SK-N-SH (cell line): ENCODE data around the gene ZC3H18. TPM values are rescaled to one million over a fixed set of nuclear protein-coding genes. Genes with fewer than 3 reads are reported as not detected.

ENCODE experiments used
- CTCF ChIA-PET: fragments of 300-600, 350-600 bp; formaldehyde crosslinking; extraction: SDS; loops from one replicate; lab custom pipeline; 2021; lab: Yijun Ruan, JAX
- POLR2A ChIA-PET: fragments of 350-600 bp; sonication (Branson Sonifier 250); formaldehyde crosslinking; extraction: SDS; loops from one replicate; lab custom pipeline; 2020; ENCODE audit warnings: antibody characterized with exemption, inconsistent platforms; lab: Yijun Ruan, JAX
- DNase-seq: peaks from one replicate; pipeline ENCODE4 v3.0.0; 2012
- H2AFZ ChIP-seq: fragments of 200-600 bp; sonication (generic); 2 replicates; pipeline ENCODE4 v1.8.1; 2016; ENCODE audit warnings: antibody characterized with exemption, mild to moderate bottlenecking, low read depth
- H3F3A ChIP-seq: fragments of 200-600 bp; sonication (generic); replicated peaks from 2 replicates; pipeline ENCODE3; 2016; ENCODE audit warnings: antibody characterized with exemption, mild to moderate bottlenecking; ENCODE audit not compliant: insufficient read depth
- H3K27ac ChIP-seq, 2 experiments: fragments of 200-500 bp in 1 of 2; fragments of 200-600 bp in 1 of 2; sonication (Bioruptor generic) in 1 of 2; sonication (generic), shearing (Covaris generic) in 1 of 2; 2 replicates each; pipeline versions ENCODE4 v1.5.1 to v1.6.1; 2014 to 2016; ENCODE audit warnings: low read depth in 2 of 2, inconsistent platforms in 1 of 2, low read length in 1 of 2, mild to moderate bottlenecking in 1 of 2, mixed read lengths in 1 of 2
- H3K27me3 ChIP-seq: fragments of 200-600 bp; sonication (generic), shearing (Covaris generic); 2 replicates; pipeline ENCODE4 v1.6.1; 2016; ENCODE audit warnings: mixed run types; ENCODE audit not compliant: insufficient read depth
- H3K36me3 ChIP-seq, 2 experiments: fragments of 200-500 bp in 1 of 2; fragments of 200-600 bp in 1 of 2; sonication (Bioruptor generic) in 1 of 2; sonication (generic) in 1 of 2; replicated peaks in 1 of 2; 2 replicates each; pipeline versions ENCODE3 to v1.5.1; 2014 to 2016; ENCODE audit warnings: low read length in 1 of 2, mild to moderate bottlenecking in 1 of 2; ENCODE audit not compliant: insufficient read depth in 2 of 2, control insufficient read depth in 1 of 2
- H3K4me1 ChIP-seq, 2 experiments: fragments of 200-500 bp in 1 of 2; fragments of 200-600 bp in 1 of 2; sonication (Bioruptor generic) in 1 of 2; sonication (generic), shearing (Covaris generic) in 1 of 2; 2 replicates each; pipeline versions ENCODE4 v1.5.1 to v1.6.1; 2014 to 2016; ENCODE audit warnings: low read depth in 1 of 2, low read length in 1 of 2, mixed run types in 1 of 2; ENCODE audit not compliant: insufficient read depth in 2 of 2, control insufficient read depth in 1 of 2
- H3K4me2 ChIP-seq: fragments of 200-600 bp; sonication (generic), shearing (Covaris generic); 2 replicates; pipeline ENCODE4 v1.6.1; 2017; ENCODE audit warnings: mixed run types
- H3K4me3 ChIP-seq, 2 experiments: fragments of 200-500 bp in 1 of 2; fragments of 200-600 bp in 1 of 2; sonication (Bioruptor generic) in 1 of 2; sonication (generic), shearing (Covaris generic) in 1 of 2; 2 replicates each; pipeline versions ENCODE4 v1.5.1 to v1.8.1; 2014 to 2016; ENCODE audit warnings: low read depth in 2 of 2, inconsistent platforms in 1 of 2, low read length in 1 of 2, mild to moderate bottlenecking in 1 of 2, mixed read lengths in 1 of 2, moderate library complexity in 1 of 2
- H3K79me2 ChIP-seq: fragments of 200-600 bp; sonication (generic); 2 replicates; pipeline ENCODE4 v1.8.1; 2017; ENCODE audit warnings: mild to moderate bottlenecking; ENCODE audit not compliant: insufficient read depth
- H3K9ac ChIP-seq: fragments of 200-600 bp; sonication (generic); 2 replicates; pipeline ENCODE4 v1.6.1; 2017; ENCODE audit warnings: mixed run types
- H3K9me2 ChIP-seq: fragments of 200-600 bp; sonication (generic); 2 replicates; pipeline ENCODE4 v1.6.1; 2017; ENCODE audit warnings: mixed run types
- H3K9me3 ChIP-seq: fragments of 200-600 bp; sonication (generic); 2 replicates; pipeline ENCODE4 v1.6.1; 2017; ENCODE audit warnings: mixed run types, mild to moderate bottlenecking, moderate library complexity
- H4K20me1 ChIP-seq: fragments of 200-600 bp; sonication (generic); 2 replicates; pipeline ENCODE4 v1.6.1; 2017; ENCODE audit warnings: mild to moderate bottlenecking, mixed run types; ENCODE audit not compliant: insufficient read depth
- EP300 ChIP-seq, 2 experiments: IDR thresholded peaks; 2 replicates each; pipeline versions ENCODE4 v1.4.0 to v1.6.1; 2012; ENCODE audit warnings: borderline replicate concordance in 1 of 2, low read depth in 1 of 2, low read length in 1 of 2
- EZH2phosphoT487 ChIP-seq: fragments of 200-600 bp; sonication (generic); IDR thresholded peaks from 2 replicates; pipeline ENCODE4 v1.6.1; 2017; ENCODE audit warnings: low read depth, mixed run types, mild to moderate bottlenecking, antibody characterized with exemption, moderate library complexity, borderline replicate concordance
- FOXM1 ChIP-seq: IDR thresholded peaks from 2 replicates; pipeline ENCODE4 v1.4.0; 2012; ENCODE audit warnings: low read depth, mild to moderate bottlenecking
- GABPA ChIP-seq: IDR thresholded peaks from 2 replicates; pipeline ENCODE4 v1.4.0; 2012; ENCODE audit warnings: low read depth, mild to moderate bottlenecking
- IRF3 ChIP-seq: fragments of 150-350 bp; IDR thresholded peaks from 2 replicates; pipeline ENCODE4 v1.6.1; 2016; ENCODE audit warnings: mild to moderate bottlenecking, low read depth, low read length
- JUND ChIP-seq: IDR thresholded peaks from 2 replicates; pipeline ENCODE4 v1.4.0; 2012
- MAX ChIP-seq: IDR thresholded peaks from 2 replicates; pipeline ENCODE4 v1.4.0; 2012; ENCODE audit warnings: low read depth
- NFIC ChIP-seq: IDR thresholded peaks from 2 replicates; pipeline ENCODE4 v1.4.0; 2012; ENCODE audit warnings: borderline replicate concordance
- PBX3 ChIP-seq: IDR thresholded peaks from 2 replicates; pipeline ENCODE4; 2012
- POLR2AphosphoS5 ChIP-seq: IDR thresholded peaks from 2 replicates; pipeline ENCODE4 v1.6.1; 2012; ENCODE audit warnings: low read depth, low read length
- RAD21 ChIP-seq: IDR thresholded peaks from 2 replicates; pipeline ENCODE4 v1.6.1; 2012; ENCODE audit warnings: mild to moderate bottlenecking, low read length
- RCOR1 ChIP-seq: fragments of 150-350 bp; IDR thresholded peaks from 2 replicates; pipeline ENCODE4 v1.6.1; 2017; ENCODE audit warnings: antibody characterized with exemption, low read length
- RFX5 ChIP-seq: IDR thresholded peaks from 2 replicates; pipeline ENCODE4 v1.6.1; 2012; ENCODE audit warnings: mild to moderate bottlenecking, improper control_type of control experiment, low read length
- RXRA ChIP-seq: IDR thresholded peaks from 2 replicates; pipeline ENCODE4 v1.4.0; 2012; ENCODE audit warnings: low read depth, mild to moderate bottlenecking, borderline replicate concordance
- SIN3A ChIP-seq: IDR thresholded peaks from 2 replicates; pipeline ENCODE4 v1.6.1; 2012; ENCODE audit warnings: low read depth, mild to moderate bottlenecking, low read length, moderate library complexity, borderline replicate concordance
- TCF12 ChIP-seq: IDR thresholded peaks from 2 replicates; pipeline ENCODE4 v1.4.0; 2012
- USF1 ChIP-seq: IDR thresholded peaks from 2 replicates; pipeline ENCODE4 v1.4.0; 2012; ENCODE audit warnings: low read depth, borderline replicate concordance
- USF2 ChIP-seq: fragments of 150-350 bp; IDR thresholded peaks from 2 replicates; pipeline ENCODE4 v1.6.1; 2017; ENCODE audit warnings: antibody characterized with exemption, low read length, low read depth, borderline replicate concordance
- YY1 ChIP-seq: IDR thresholded peaks from 2 replicates; pipeline ENCODE4 v1.4.0; 2012; ENCODE audit warnings: low read depth, mild to moderate bottlenecking
- ZBTB33 ChIP-seq: IDR thresholded peaks from 2 replicates; pipeline ENCODE4 v1.4.0; 2012; ENCODE audit warnings: low read depth, borderline replicate concordance
- WGBS: methylation state at CpG from one replicate; pipeline ENCODE4 v1.1.6; 2017; ENCODE audit warnings: low lambda C conversion rate; 5-methylcytosine and 5-hydroxymethylcytosine counted together
- polyA plus RNA-seq, 3 experiments: library from polyadenylated mRNA; depleted of rRNA; stranded (reverse); fragments of >200 nt; gene quantifications; 2 replicates each; pipeline ENCODE4 v1.2.3, GENCODE V29; 2012

Gene ZC3H18
- polyA plus RNA-seq, 1 of the 3 experiments (the other 2 are of a cell fraction): 32.7 TPM

- Histone ChIP-seq H3K4me1 (no peaks in the 10 kb centered on the region), H3F3A (no peaks in the 10 kb centered on the region), H3K4me3 (no peak overlapping the region), H3K27me3 (no peaks in the 10 kb centered on the region), H3K9me2 (no peaks in the 10 kb centered on the region), H4K20me1 (no peaks in the 10 kb centered on the region), H3K79me2 (peaks cover 36% of the 10 kb centered on the region; the same call in 1 of the 2 replicates), H3K9me3 (no peaks in the 10 kb centered on the region), H2AFZ (no peak overlapping the region), H3K4me2 (no peak overlapping the region), H3K36me3 (peaks cover 31 to 46% of the 10 kb centered on the region in 2 experiments), H3K27ac (no peak overlapping the region), H3K9ac (no peak overlapping the region)
- TF ChIP-seq RXRA: no peak
- TF ChIP-seq POLR2AphosphoS5: no peak
- no peak for TF ChIP-seq MAX
- TF ChIP-seq USF1: no peak
- no peak for TF ChIP-seq USF2
- no peak for TF ChIP-seq RCOR1
- no peak for TF ChIP-seq JUND
- no peak for TF ChIP-seq RFX5
- TF ChIP-seq ZBTB33: no peak
- no peak for TF ChIP-seq NFIC
- no peak for TF ChIP-seq YY1
- TF ChIP-seq IRF3: no peak
- TF ChIP-seq EZH2phosphoT487: no peak
- TF ChIP-seq EP300 (IDR thresholded peaks at IDR 0.05; ENCODE audit: borderline replicate concordance in 1 of 2, low read depth in 1 of 2, low read length in 1 of 2): no peak
- no peak for TF ChIP-seq GABPA
- no peak for TF ChIP-seq RAD21
- no peak for TF ChIP-seq PBX3
- TF ChIP-seq TCF12: no peak
- TF ChIP-seq FOXM1: no peak
- TF ChIP-seq SIN3A: no peak
- 94% methylated on average over 14 of the region's 14 CpGs for WGBS
- CTCF ChIA-PET: interaction anchor here (0.9 to 1.0 kb wide), 2 partner anchors 11 to 75 kb away, joined by 3 read pairs; no protein-coding TSS in a partner anchor
- POLR2A ChIA-PET: no interaction called here
- DNase-seq: no peak
Measured at GRCh38 chr16:88599092-88599733, 29.0 kb downstream of the ZC3H18 start.
